A549 (cell line): ENCODE data around the gene RNF17. TPM values are rescaled to one million over a fixed set of nuclear protein-coding genes. Genes with fewer than 3 reads are reported as not detected.

Source experiments
- ATAC-seq, 2 experiments: fragments of 200-7000 bp in 1 of 2; fragments of >200 bp in 1 of 2; cut with Nextera tagmentation in 1 of 2; cut with Tn5 transposase in 1 of 2; 3 replicates each; pipeline versions ENCODE4 v1.8.0 to v1.9.1; 2018 to 2020; ENCODE audit warnings: mild to moderate bottlenecking in 1 of 2, moderate library complexity in 1 of 2
- CTCF ChIA-PET: fragments of 300-600 bp; sonication (Branson Sonifier 250); formaldehyde crosslinking; extraction: SDS; loops from one replicate; lab custom pipeline; 2021; ENCODE audit warnings: antibody characterized with exemption, inconsistent platforms; lab: Yijun Ruan, JAX
- POLR2A ChIA-PET: fragments of 350-600 bp; formaldehyde crosslinking; extraction: SDS; loops from one replicate; lab custom pipeline; 2021; ENCODE audit warnings: antibody characterized with exemption, inconsistent platforms; lab: Yijun Ruan, JAX
- DNase-seq, 2 experiments: peaks; one replicate each; pipeline versions ENCODE4 v3.0.0 to v3.0.0-alpha.2; 2011 to 2016; ENCODE audit warnings: low read depth in 1 of 2, low spot score in 1 of 2
- FAIRE-seq: peaks from 2 replicates; lab custom pipeline; 2011; peaks lifted over from hg19 to GRCh38; lab: Jason Lieb, UNC
- H3K27ac ChIP-seq, 2 experiments: fragments of >200 bp; sonication (Bioruptor Twin); formaldehyde crosslinking; 3 replicates each; pipeline ENCODE4 v1.5.1; 2016 to 2017
- H3K4me1 ChIP-seq: fragments of >200 bp; sonication (Bioruptor Twin); formaldehyde crosslinking; 3 replicates; pipeline ENCODE4 v1.6.1; 2016
- H3K4me2 ChIP-seq: fragments of >200 bp; sonication (Bioruptor Twin); formaldehyde crosslinking; 3 replicates; pipeline ENCODE4 v1.6.1; 2016
- H3K4me3 ChIP-seq: fragments of >200 bp; sonication (Bioruptor Twin); formaldehyde crosslinking; 3 replicates; pipeline ENCODE4 v1.5.1; 2016
- H3K9me3 ChIP-seq: fragments of >200 bp; sonication (Bioruptor Twin); formaldehyde crosslinking; 3 replicates; pipeline ENCODE4 v1.6.1; 2016
- ATOH8 ChIP-seq: fragments of 250-450 bp; sonication (Bioruptor Pico); IDR thresholded peaks from 2 replicates; pipeline ENCODE4 v1.5.0; 2020; ENCODE audit warnings: low read depth, mild to moderate bottlenecking, moderate library complexity
- CBX8 ChIP-seq: fragments of 200-600 bp; sonication (generic); IDR thresholded peaks from 2 replicates; pipeline ENCODE4 v1.6.1; 2016
- CEBPB ChIP-seq, 2 experiments: fragments of >200 bp in 1 of 2; sonication (Bioruptor Twin) in 1 of 2; formaldehyde crosslinking in 1 of 2; IDR thresholded peaks; 2 replicates each; pipeline ENCODE4 v1.6.1; 2012 to 2016
- CHD2 ChIP-seq: fragments of 150-350 bp; IDR thresholded peaks from 2 replicates; pipeline ENCODE4 v1.6.1; 2014; ENCODE audit warnings: low read length; ENCODE audit not compliant: partially characterized antibody
- EHMT2 ChIP-seq: fragments of 200-600 bp; sonication (generic); IDR thresholded peaks from 2 replicates; pipeline ENCODE4 v1.6.1; 2016; ENCODE audit warnings: antibody characterized with exemption, low read depth, mild to moderate bottlenecking, moderate library complexity
- EP300 ChIP-seq, 2 experiments: fragments of >200 bp; sonication (Bioruptor Twin); formaldehyde crosslinking; IDR thresholded peaks; 2 replicates in 1 of 2; 3 replicates in 1 of 2; pipeline ENCODE4 v1.6.1; 2016 to 2017
- HDAC2 ChIP-seq: fragments of 200-600 bp; sonication (generic); IDR thresholded peaks from 2 replicates; pipeline ENCODE4 v1.6.1; 2016
- HMGXB4 ChIP-seq: fragments of 250-450 bp; sonication (Bioruptor Pico); IDR thresholded peaks from 2 replicates; pipeline ENCODE4 v1.5.0; 2021; ENCODE audit warnings: mild to moderate bottlenecking, moderate library complexity, borderline replicate concordance
- JUNB ChIP-seq: fragments of >200 bp; sonication (Bioruptor Twin); formaldehyde crosslinking; IDR thresholded peaks from 2 replicates; pipeline ENCODE4 v1.6.1; 2016
- KDM1A ChIP-seq: fragments of 200-600 bp; sonication (generic); IDR thresholded peaks from 2 replicates; pipeline ENCODE4 v1.6.1; 2016; ENCODE audit warnings: low read depth, mild to moderate bottlenecking
- MAFK ChIP-seq: fragments of 450-650 bp; IDR thresholded peaks from 2 replicates; pipeline ENCODE4 v1.6.1; 2014; ENCODE audit not compliant: partially characterized antibody
- NPAS2 ChIP-seq: fragments of 250-450 bp; sonication (Bioruptor Pico); IDR thresholded peaks from 2 replicates; pipeline ENCODE4 v1.8.0; 2022; ENCODE audit warnings: mild to moderate bottlenecking, moderate library complexity, borderline replicate concordance
- REST ChIP-seq: fragments of 200-600 bp; sonication (generic); IDR thresholded peaks from 2 replicates; pipeline ENCODE4 v1.6.1; 2016; ENCODE audit warnings: antibody characterized with exemption, mild to moderate bottlenecking, moderate library complexity
- TFCP2L1 ChIP-seq: fragments of 250-450 bp; sonication (Bioruptor Pico); IDR thresholded peaks from 2 replicates; pipeline ENCODE4 v1.5.0; 2021; ENCODE audit warnings: mild to moderate bottlenecking
- ZFP36 ChIP-seq: fragments of 450-650 bp; IDR thresholded peaks from 2 replicates; pipeline ENCODE4 v1.6.1; 2014; ENCODE audit warnings: borderline replicate concordance; ENCODE audit not compliant: partially characterized antibody
- WGBS: methylation state at CpG from one replicate; pipeline ENCODE4 v1.1.6; 2017; ENCODE audit errors: missing lambda C conversion rate; 5-methylcytosine and 5-hydroxymethylcytosine counted together
- polyA plus RNA-seq, 4 experiments: library from polyadenylated mRNA; depleted of rRNA in 3 of 4; stranded (reverse); fragments of >200 nt; fragmentation: RNase III in 1 of 4; extraction: RNeasy Plus Mini Kit Qiagen cat#74134 plus additional on column Dnase treatment in 1 of 4; gene quantifications; 2 replicates in 3 of 4; 3 replicates in 1 of 4; pipeline ENCODE4 v1.2.3, GENCODE V29; 2011 to 2017

Gene RNF17
- polyA plus RNA-seq, 2 of the 4 experiments (the other 2 are of a cell fraction): not detected

- WGBS: 26% methylated on average over 4 of the region's 4 CpGs
- TF ChIP-seq MAFK (no peak), EP300 (IDR thresholded peaks at IDR 0.05) (no peak), KDM1A (no peak), ATOH8 (CRISPR knock-in tag) (no peak), TFCP2L1 (no peak), JUNB (no peak), EHMT2 (no peak), HMGXB4 (CRISPR knock-in tag) (no peak)
- CTCF ChIA-PET: no interaction called here
- Histone ChIP-seq H3K9me3 (no peaks in the 10 kb centered on the region), H3K4me3 (no peak overlapping the region), H3K4me2 (no peak overlapping the region), H3K27ac (no peak overlapping the region), H3K4me1 (no peaks in the 10 kb centered on the region)
- POLR2A ChIA-PET: no interaction called here
- ATAC-seq (no peak), FAIRE-seq (no peak), DNase-seq (no peak)
Observed at GRCh38 chr13:24717217-24717616, 46.8 kb upstream of the RNF17 start.

- WGBS: 70% methylated on average over 22 of the region's 40 CpGs
- Histone ChIP-seq H3K9me3 (no peaks in the 10 kb centered on the region), H3K4me2 (no peak overlapping the region), H3K27ac (no peak overlapping the region), H3K4me3 (no peak overlapping the region), H3K4me1 (no peaks in the 10 kb centered on the region)
- POLR2A ChIA-PET: no interaction called here
- no peak for TF ChIP-seq CHD2
- TF ChIP-seq CEBPB (IDR thresholded peaks at IDR 0.05): no peak
- TF ChIP-seq CBX8: no peak
- TF ChIP-seq ZFP36: no peak
- no peak for TF ChIP-seq HDAC2
- no peak for TF ChIP-seq REST
- no peak for TF ChIP-seq EHMT2
- no peak for ATAC-seq
- no peak for FAIRE-seq
- no peak for DNase-seq
- CTCF ChIA-PET: no interaction called here
Observed at GRCh38 chr13:24718192-24718965, 45.6 kb upstream of the RNF17 start.

GRCh38 chr13:24719139-24719538 lies 44.8 kb upstream of the RNF17 start:
- Histone ChIP-seq H3K4me3 (no peak overlapping the region), H3K27ac (no peak overlapping the region), H3K9me3 (no peaks in the 10 kb centered on the region), H3K4me2 (no peak overlapping the region), H3K4me1 (no peaks in the 10 kb centered on the region)
- WGBS: 36% methylated on average over 10 of the region's 12 CpGs
- ATAC-seq (no peak), FAIRE-seq (no peak), DNase-seq (no peak)
- POLR2A ChIA-PET: no interaction called here
- no peak for TF ChIP-seq NPAS2 (CRISPR knock-in tag)
- no peak for TF ChIP-seq KDM1A
- CTCF ChIA-PET: no interaction called here
